ENCODE data around the gene CLMN. TPM values are rescaled to one million over a fixed set of nuclear protein-coding genes. Genes with fewer than 3 reads are reported as not detected.

The CLMN gene
- total RNA-seq, 4 donors from 2014 or later, result 20.7 to 56.5 (median 29.7) TPM

- no peak for TF ChIP-seq CTCF (IDR thresholded peaks at IDR 0.05; ENCODE audit: low read depth)
These were observed 24.7 kb downstream of the CLMN start for GRCh38 chr14:95294834-95295599.

- TF ChIP-seq CTCF (IDR thresholded peaks at IDR 0.05; ENCODE audit: low read depth), result no peak
These were observed 25.4 kb downstream of the CLMN start for GRCh38 chr14:95294320-95294719.

- no peak for TF ChIP-seq CTCF (IDR thresholded peaks at IDR 0.05; ENCODE audit: low read depth)
These were observed 26.3 kb downstream of the CLMN start for GRCh38 chr14:95293449-95293848.

- TF ChIP-seq CTCF (IDR thresholded peaks at IDR 0.05; ENCODE audit: low read depth), result no peak
These were observed 26.9 kb downstream of the CLMN start for GRCh38 chr14:95292660-95293425.

- no peak for TF ChIP-seq CTCF (IDR thresholded peaks at IDR 0.05; ENCODE audit: low read depth)
These were observed 27.7 kb downstream of the CLMN start for GRCh38 chr14:95291859-95292542.

- TF ChIP-seq CTCF (IDR thresholded peaks at IDR 0.05; ENCODE audit: low read depth), result no peak
These were observed 28.8 kb downstream of the CLMN start for GRCh38 chr14:95290871-95291431.
